22Rv1 (cell line): ENCODE results near the gene LIN52.

Experiments
- H3K27ac ChIP-seq: fragments of 450-650 bp; 2 replicates; pipeline ENCODE4 v1.5.1; 2017
- ZFX ChIP-seq: fragments of 450-650 bp; IDR thresholded peaks from 2 replicates; pipeline ENCODE4 v1.6.1; 2017; ENCODE audit warnings: antibody characterized with exemption, borderline replicate concordance
- TF ChIP-seq, protein P1 (sequence below): fragments of 450-650 bp; IDR thresholded peaks from 2 replicates; pipeline ENCODE4 v1.5.1; 2017; ENCODE audit warnings: mild to moderate bottlenecking

Gene LIN52, protein sequence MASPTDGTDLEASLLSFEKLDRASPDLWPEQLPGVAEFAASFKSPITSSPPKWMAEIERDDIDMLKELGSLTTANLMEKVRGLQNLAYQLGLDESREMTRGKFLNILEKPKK

DNA sequence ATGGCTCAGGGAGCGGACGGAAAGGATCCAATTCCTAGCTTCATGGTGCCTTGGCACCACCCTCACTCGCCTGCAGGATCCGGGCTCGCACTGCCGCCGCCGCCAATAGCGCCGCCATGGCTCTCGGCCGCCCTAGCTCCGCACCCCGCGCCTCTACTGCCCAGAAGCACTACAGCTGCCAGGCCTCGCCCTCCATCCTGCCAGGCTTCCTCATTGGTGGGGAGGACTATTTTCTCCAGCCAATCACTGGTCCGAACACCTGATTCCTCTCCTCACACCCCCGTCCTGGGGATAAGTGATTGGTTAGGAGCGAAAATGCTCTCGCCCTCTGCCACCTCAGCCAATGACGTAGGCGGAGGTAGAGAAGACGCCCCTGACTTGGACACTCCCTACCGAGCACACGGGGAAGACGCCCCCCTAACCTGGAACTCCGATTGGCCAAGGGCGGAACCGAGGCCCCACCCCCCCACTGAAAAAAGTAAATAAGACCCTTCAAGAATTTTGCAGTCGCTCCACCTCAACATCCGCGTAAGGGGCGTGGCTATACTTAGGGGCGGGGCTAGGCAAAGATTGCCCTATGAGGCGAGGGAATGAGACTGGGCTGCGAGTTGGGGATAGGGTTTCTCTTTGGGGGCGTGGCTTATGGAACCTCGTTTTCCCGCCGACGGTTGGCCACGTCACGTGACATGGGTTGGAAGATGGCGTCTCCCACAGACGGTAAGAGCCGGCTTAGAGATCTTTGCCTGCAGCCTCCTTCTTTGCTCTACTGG, at the start of gene LIN52, which contains the start of gene ALDH6A1:
Gene LIN52 (plus strand): TSS at position 680 of the 770 bp plus-strand sequence. CDS start 19 bp downstream, at position 699.
Gene ALDH6A1 (minus strand): TSS at position 177 of the 770 bp plus-strand sequence. CDS start 59 bp downstream, at position 118.
- TF ChIP-seq ZFX: no peak
- TF ChIP-seq, protein P1, sequence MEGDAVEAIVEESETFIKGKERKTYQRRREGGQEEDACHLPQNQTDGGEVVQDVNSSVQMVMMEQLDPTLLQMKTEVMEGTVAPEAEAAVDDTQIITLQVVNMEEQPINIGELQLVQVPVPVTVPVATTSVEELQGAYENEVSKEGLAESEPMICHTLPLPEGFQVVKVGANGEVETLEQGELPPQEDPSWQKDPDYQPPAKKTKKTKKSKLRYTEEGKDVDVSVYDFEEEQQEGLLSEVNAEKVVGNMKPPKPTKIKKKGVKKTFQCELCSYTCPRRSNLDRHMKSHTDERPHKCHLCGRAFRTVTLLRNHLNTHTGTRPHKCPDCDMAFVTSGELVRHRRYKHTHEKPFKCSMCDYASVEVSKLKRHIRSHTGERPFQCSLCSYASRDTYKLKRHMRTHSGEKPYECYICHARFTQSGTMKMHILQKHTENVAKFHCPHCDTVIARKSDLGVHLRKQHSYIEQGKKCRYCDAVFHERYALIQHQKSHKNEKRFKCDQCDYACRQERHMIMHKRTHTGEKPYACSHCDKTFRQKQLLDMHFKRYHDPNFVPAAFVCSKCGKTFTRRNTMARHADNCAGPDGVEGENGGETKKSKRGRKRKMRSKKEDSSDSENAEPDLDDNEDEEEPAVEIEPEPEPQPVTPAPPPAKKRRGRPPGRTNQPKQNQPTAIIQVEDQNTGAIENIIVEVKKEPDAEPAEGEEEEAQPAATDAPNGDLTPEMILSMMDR: peak; percentile 33
- peak within 1 kb of the TSS; percentile 78 for H3K27ac ChIP-seq

DNA sequence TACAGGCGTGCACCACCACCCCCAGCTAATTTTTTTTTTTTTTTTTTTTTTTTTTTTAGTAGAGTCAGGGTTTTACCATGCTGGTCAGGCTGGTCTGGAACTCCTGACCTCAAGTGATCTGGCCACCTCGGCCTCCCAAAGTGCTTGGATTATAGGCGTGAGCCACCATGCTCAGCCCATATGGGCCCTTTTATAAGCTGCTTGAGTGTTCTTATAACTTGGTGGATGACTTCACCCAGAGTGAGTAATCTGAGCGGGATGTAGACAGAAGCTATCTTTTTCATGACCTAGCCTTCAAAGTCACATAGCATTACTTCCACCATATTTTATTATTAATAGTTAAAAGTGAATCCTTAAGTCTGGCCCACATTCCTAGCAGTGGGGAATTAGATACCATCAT, 49.2 kb upstream of the LIN52 start:
- TF ChIP-seq, protein P1: no peak
- TF ChIP-seq ZFX: no peak
- H3K27ac ChIP-seq: no peak overlapping the region

DNA sequence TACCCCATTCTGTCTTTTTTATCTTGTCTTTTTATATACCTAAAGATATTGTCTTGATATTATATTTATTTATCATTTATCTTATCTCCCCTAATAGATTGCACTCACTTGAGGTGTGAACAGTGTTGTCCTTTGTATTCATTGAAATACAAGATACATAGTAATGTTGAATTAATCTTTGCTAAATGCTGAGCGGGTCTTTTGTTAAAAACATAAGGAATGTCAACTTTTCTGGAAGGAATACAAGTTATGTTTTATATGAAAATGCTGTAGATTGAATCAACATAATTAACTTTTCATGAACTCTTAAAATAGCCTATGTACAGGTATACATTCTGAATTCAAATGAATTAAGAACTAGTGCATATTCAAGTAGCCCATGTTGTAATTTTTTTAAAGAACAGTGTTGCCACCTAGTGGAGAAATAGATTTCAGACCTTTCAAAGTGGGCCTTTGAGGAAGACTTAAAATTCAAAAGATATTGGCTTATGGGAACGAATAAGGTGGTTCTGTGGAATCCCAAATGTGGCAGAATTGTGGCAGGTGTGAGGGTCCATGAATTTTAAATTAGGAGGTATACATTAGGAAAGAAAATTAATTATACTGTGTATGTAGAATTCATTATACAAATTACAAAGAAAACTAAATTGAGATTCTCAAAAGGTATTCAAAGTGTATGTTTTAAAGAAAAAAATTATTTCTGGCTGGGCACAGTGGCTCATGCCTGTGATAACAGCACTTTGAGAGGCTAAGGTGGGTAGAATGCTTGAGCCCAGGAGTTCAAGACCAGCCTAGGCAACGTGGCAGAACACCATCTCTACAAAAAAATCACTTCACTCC, 46.5 kb upstream of the LIN52 start:
- no peak overlapping the region for H3K27ac ChIP-seq
- no peak for TF ChIP-seq ZFX
- TF ChIP-seq, protein P1: peak; percentile 81

DNA sequence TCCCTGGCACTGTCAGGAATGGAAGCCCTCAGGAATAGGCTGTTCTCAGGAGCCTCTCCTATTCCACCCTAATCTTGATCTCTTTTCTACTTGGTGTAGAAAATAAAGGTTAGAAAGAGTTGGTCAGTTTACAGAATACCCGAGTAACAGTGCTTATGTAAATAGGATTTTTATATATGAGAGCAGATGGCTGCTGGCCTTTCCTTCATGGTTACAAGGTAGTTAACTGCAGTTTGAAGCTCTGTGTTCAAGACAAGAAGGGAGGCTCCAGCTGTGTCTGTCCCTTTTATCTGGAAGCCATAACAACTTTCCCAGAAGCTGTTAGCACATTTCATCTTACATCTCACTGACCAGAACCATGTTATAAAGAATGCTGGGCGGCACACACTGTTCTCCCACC, 42.5 kb upstream of the LIN52 start:
- no peak overlapping the region for H3K27ac ChIP-seq
- TF ChIP-seq, protein P1: no peak
- TF ChIP-seq ZFX: no peak

DNA sequence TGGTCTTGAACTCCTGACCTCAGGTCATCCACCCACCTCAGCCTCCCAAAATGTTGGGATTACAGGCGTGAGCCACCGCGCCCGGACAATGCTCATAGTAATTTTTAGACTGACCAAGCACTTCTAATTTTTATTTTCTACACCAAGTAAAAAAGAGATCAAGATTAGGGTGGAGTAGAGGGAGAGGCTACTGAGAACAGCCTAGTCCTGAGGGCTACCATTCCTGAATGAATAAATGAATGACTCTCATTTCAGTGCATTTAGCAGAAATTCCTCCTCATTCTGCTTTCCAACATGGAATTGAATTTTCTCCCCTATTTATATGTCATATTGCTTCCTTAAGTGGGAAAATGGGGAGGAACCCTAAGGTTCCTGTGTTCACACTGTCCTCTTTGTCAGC, 39.2 kb upstream of the LIN52 start:
- no peak overlapping the region for H3K27ac ChIP-seq
- TF ChIP-seq, protein P1: no peak
- no peak for TF ChIP-seq ZFX

DNA sequence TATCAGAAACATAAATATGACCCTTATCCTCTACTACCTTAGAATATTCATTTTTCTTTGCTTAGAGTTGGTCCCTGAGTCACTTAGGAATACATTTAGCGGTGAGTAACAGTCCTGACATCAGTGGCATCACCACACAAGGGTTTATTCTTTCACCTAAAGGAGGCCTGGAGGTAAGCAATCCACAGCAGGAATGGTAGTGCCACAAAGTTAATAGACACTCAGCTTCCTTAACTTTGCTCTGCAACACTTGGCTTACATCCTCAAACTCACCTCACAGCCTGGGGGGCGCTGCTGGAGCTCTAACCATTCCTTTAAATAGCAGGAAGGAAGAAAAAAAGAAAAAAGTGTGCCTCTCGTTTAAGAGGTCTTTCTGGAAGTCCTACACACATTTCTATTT, 36.5 kb upstream of the LIN52 start:
- no peak overlapping the region for H3K27ac ChIP-seq
- TF ChIP-seq ZFX: no peak
- TF ChIP-seq, protein P1: no peak
